HCEC 1CT (cell line): ENCODE data around the gene EXOSC2.

Experiments
- DNase-seq: peaks from one replicate; pipeline ENCODE4 v3.0.0-alpha.2; 2017

The EXOSC2 gene, protein sequence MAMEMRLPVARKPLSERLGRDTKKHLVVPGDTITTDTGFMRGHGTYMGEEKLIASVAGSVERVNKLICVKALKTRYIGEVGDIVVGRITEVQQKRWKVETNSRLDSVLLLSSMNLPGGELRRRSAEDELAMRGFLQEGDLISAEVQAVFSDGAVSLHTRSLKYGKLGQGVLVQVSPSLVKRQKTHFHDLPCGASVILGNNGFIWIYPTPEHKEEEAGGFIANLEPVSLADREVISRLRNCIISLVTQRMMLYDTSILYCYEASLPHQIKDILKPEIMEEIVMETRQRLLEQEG

GRCh38 chr9:130693426-130694191 is at the start of gene EXOSC2:
EXOSC2 (plus strand) TSS chr9:130693780; CDS start chr9:130693792, 12 bp downstream.
- DNase-seq = peak; percentile 98

DNA sequence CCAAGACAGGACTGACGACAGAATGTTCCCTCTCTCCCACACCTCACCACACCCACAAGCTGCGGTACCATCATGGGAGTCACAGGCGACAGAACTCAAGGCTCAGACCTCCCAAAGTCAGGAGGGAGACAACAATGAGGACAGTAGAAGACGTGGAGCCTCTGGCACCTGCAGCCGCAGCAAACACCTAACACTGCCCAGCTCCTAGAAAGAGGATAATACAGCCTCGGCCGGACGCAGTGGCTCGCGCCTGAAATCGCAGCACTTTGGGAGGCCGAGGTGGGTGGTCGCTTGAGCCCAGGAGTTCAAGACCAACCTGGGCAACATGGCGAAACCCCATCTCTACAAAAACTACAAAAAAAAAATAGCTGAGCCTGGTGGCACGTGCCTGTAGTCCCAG is 42.4 kb upstream of the EXOSC2 start:
- no peak for DNase-seq

- DNase-seq = no peak
Observed at GRCh38 chr9:130651752-130652151, 41.8 kb upstream of the EXOSC2 start.

- no peak for DNase-seq
Observed at GRCh38 chr9:130654879-130655278, 38.7 kb upstream of the EXOSC2 start.

DNA sequence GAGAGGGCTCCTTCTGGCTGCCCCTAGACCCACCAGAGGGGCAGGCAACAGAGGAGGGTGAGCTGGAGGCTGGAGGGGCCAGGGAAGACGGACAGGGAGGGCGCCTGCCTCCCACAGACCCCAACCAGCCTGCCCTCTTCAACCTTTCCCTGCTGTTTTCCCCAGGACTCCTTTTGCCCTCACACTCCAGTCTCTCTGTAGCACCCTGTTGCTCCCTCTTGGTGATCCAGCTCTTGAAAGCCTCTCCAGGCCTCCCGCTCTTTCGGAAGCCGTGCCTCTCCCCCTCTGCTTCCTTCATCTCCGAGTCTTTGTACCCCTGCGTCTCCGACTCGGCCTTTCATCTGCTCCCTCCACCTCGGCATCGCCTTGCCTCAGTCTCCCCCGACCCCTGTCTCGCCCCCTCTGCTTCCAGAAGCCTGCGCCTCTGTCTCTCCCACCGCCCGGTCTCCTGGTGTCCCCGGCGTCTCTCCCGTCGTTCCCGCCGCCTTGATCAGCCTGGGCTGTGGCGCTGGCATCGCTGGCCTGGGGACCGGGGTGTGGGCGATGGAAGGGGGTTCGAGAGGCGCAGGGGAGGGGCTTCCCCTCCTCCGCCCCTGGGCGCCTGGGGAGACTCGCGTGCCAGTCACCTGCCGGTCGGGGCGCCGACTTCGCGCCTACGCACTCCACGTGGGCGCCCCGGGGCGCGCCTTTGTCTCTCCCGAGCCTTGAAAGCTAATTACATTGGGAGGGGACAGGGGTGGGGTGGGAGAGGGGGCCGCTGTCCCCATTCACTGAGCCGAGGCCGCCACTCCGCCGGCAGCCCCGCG is 34.5 kb upstream of the EXOSC2 start:
- DNase-seq = no peak

- no peak for DNase-seq
Observed at GRCh38 chr9:130659699-130660248, 33.8 kb upstream of the EXOSC2 start.

GRCh38 chr9:130660326-130660682 is 33.3 kb upstream of the EXOSC2 start:
- DNase-seq = no peak

- no peak for DNase-seq
Observed at GRCh38 chr9:130660683-130661450, 32.7 kb upstream of the EXOSC2 start.

GRCh38 chr9:130661451-130662098 is 32.0 kb upstream of the EXOSC2 start:
- DNase-seq = no peak

DNA sequence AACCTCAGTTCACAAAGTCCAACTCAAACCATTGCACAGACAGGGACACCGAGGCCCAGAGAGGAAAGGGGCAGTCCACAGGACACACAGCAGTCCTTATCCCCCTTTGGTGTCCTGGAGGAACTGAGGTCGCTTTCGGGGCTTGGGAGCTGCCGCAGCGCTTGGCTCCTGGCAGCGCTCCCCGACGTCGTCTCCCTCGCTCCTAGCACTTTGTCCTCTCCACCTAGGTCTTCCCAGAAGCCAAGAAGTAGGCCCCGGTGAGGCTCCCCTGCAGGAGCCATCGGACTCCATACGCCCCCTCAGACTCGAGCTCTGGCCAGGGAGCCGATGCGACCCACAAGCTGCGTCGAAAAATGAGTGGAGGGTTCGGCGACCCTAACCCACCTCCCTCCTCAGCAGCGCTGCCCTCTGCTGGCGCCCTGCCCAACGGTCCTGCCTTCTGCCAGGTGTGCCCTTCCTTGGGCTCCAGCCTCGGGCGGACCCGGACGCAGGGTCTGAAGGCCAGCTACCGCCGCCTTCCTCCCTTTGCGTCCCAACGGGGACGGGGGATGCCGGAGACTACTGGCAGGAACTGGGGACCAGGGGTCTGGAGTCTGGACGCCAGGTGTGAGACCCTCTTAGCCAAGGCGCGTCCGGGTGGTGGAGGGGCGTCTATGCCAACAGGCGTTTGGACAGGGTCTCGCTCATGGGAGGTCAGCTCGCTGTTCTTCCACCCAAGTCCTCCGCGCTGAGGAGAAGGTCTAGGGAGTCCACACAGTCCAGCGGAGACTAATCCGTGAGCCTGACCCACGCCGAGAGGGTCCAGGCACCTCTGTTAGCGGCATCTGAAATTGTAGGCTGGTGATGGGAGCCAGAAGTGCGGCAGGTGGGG is 31.2 kb upstream of the EXOSC2 start:
- no peak for DNase-seq

DNA sequence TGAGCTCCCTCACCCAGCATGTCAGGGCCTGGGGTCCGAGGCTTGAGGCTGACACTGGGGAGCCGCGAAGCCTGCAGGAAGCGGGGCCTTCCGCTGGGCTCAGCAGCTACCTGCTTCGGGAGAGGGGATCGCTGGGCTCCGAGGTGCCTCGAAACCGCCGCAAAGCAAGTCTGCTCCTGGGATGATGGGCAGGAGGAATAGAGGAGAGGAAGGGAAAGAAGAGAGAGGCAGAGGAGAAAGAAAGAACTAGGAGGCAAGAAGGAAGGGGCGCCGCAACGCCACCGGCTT is 30.7 kb upstream of the EXOSC2 start:
- DNase-seq = no peak

- no peak for DNase-seq
Observed at GRCh38 chr9:130663258-130663976, 30.2 kb upstream of the EXOSC2 start.

- DNase-seq = no peak
Observed at GRCh38 chr9:130663977-130664250, 29.7 kb upstream of the EXOSC2 start.

DNA sequence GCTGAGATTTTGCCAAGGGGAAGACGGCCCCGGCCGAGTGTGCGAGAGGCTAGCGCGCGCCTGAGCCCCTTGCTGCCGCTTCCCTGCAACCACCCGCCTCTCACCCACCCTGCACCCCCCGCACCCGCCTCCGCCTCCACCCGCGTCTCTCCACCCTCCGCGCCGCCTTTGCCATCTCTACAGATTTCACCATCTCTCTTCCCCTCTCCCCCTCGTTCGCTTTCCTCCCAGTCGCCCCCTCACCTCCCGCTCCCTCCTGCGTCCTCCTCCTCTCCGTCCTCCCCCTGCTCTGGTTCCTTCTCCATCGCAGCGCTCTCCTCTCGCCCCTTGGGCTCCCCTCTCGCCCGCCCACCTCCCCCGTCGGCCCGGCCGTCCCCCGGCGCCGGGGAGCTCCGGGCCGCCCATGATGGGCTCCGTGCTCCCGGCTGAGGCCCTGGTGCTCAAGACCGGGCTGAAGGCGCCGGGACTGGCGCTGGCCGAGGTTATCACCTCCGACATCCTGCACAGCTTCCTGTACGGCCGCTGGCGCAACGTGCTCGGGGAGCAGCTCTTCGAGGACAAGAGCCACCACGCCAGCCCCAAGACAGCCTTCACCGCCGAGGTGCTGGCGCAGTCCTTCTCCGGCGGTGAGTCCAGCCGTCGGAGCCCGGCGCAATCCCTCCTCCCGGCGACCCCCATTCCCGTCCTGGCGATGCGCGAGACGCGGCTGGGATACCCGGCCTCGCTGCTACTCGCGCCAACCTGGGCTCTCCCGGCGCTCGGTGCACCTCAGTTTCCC is 29.1 kb upstream of the EXOSC2 start, which contains the start of gene PRDM12:
Gene PRDM12 (plus strand): TSS at position 344 of the 778 bp plus-strand sequence. CDS start 60 bp downstream, at position 404.
- DNase-seq = no peak

GRCh38 chr9:130665029-130665430 is 28.6 kb upstream of the EXOSC2 start:
- DNase-seq = no peak

- DNase-seq = no peak
Observed at GRCh38 chr9:130665431-130666392, 27.9 kb upstream of the EXOSC2 start.

DNA sequence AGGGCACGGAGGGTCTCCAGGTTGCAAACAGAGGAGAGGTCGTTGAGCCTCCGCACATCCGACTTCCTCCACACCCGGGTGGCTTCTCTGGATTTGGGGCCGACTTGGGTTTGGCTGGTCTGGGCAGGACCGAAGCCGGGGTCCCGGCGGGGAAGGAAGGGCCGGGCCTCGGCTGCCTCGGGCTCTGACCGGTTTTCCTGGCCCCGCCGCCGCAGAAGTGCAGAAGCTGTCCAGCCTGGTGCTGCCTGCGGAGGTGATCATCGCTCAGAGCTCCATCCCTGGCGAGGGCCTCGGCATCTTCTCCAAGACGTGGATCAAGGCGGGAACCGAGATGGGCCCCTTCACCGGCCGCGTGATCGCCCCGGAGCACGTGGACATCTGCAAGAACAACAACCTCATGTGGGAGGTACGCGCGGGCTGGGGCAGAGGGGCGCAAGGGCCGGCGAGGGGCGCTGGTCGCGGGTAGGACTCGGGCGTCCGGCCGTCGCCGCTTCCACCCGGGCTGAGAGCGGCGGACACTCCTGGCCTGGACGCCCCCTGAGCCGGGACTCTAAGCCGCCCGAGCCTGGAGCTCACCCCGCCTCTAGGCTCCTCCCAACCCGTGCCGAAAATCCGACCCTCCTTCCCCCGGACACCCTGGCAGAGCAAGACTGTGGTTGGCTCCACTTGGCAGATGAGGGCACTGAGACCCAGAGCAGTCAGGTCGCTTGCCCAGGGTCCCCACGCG is 27.0 kb upstream of the EXOSC2 start:
- DNase-seq = no peak

- DNase-seq = no peak
Observed at GRCh38 chr9:130667120-130667435, 26.5 kb upstream of the EXOSC2 start.
